ENCODE data around the gene UGT1A4. TPM values are rescaled to one million over a fixed set of nuclear protein-coding genes. Genes with fewer than 3 reads are reported as not detected.

UGT1A4 gene
- total RNA-seq, 1 experiment from 2014 or later: not detected

GRCh38 chr2:233807215-233807865 lies 88.8 kb downstream of the UGT1A4 start:
- Histone ChIP-seq H3K4ac (ENCODE audit: low read depth, low read length) (no peak overlapping the region), H3K23ac (ENCODE audit: insufficient read length, low read depth, low read length) (no peak overlapping the region), H3T11ph (ENCODE audit: low read length) (no peak overlapping the region), H3K56ac (ENCODE audit: insufficient read length, low read depth, low read length) (no peak overlapping the region), H3K79me1 (ENCODE audit: insufficient read depth, low read depth, low read length, poor library complexity, severe bottlenecking) (no peaks in the 10 kb centered on the region), H3K27me3 (ENCODE audit: insufficient read depth, low read length) (no peaks in the 10 kb centered on the region), H2AK5ac (ENCODE audit: insufficient read length, low read length) (no peak overlapping the region), H3K9me3 (ENCODE audit: control insufficient read depth, low read depth, low read length) (no peaks in the 10 kb centered on the region), H2AFZ (ENCODE audit: low read length) (no peak overlapping the region), H3K9ac (ENCODE audit: extremely low read depth, insufficient read length, low read length) (no peak overlapping the region), H3K14ac (ENCODE audit: insufficient read depth, low read length) (no peak overlapping the region), H2BK20ac (ENCODE audit: low read depth, low read length, poor library complexity, severe bottlenecking) (no peak overlapping the region), H4K20me1 (ENCODE audit: control insufficient read depth, insufficient read depth, insufficient read length) (no peaks in the 10 kb centered on the region), H4K5ac (ENCODE audit: insufficient read length, low read depth, low read length) (no peak overlapping the region), H2BK120ac (ENCODE audit: low read depth, low read length, poor library complexity, severe bottlenecking) (no peak overlapping the region), H3K23me2 (ENCODE audit: insufficient read length, low read depth, low read length, poor library complexity, severe bottlenecking) (no peaks in the 10 kb centered on the region), H2BK5ac (ENCODE audit: insufficient read length, low read length) (no peak overlapping the region), H3K4me1 (ENCODE audit: insufficient read depth, low read length) (no peaks in the 10 kb centered on the region), H3K79me2 (ENCODE audit: insufficient read depth, low read length) (no peaks in the 10 kb centered on the region), H2BK15ac (ENCODE audit: low read depth, low read length) (no peak overlapping the region), H3K18ac (ENCODE audit: insufficient read length, low read depth, low read length) (no peak overlapping the region), H4K8ac (replicated peaks; ENCODE audit: insufficient read length, low read depth, low read length) (no peak overlapping the region), H2BK12ac (ENCODE audit: insufficient read length, low read depth, low read length) (no peak overlapping the region), H4K91ac (ENCODE audit: insufficient read length, low read depth, low read length) (no peak overlapping the region), H3K4me2 (ENCODE audit: insufficient read depth, insufficient read length, low read length) (no peak overlapping the region), H3K27ac (ENCODE audit: insufficient read length, low read depth, low read length) (no peak overlapping the region)
- DNase-seq: peak; percentile 27
- Mint-ChIP-seq H3K9me3 (peaks cover 5% of the 10 kb centered on the region in 2 experiments; a peak in 3 of 5 replicates), H3K36me3 (ENCODE audit: insufficient read depth in 1 of 3, low read depth in 3 of 3) (no peaks in the 10 kb centered on the region), H3K27ac (no peak overlapping the region), H3K4me3 (no peak overlapping the region), H3K27me3 (ENCODE audit: low read depth) (peaks cover 23% of the 10 kb centered on the region), H3K4me1 (no peaks in the 10 kb centered on the region)
- no CpG with 5 or more reads among the region's 12 CpGs for WGBS (ENCODE audit: extremely low coverage, insufficient read length, low lambda C conversion rate)
- TF ChIP-seq CTCF (conservative IDR thresholded peaks at IDR 0.05): peak; percentile 31; the same call in 2 of the 3 replicates
